IMR-90 (cell line): ENCODE results near the gene TCP1. TPM values are rescaled to one million over a fixed set of nuclear protein-coding genes. Genes with fewer than 3 reads are reported as not detected.

Experiments used
- ATAC-seq: fragments of 200-7000 bp; cut with Tn5 transposase; 2 replicates; pipeline ENCODE4 v1.9.1; 2020; ENCODE audit warnings: low read depth, mild to moderate bottlenecking, moderate library complexity
- BruUV-seq: library from RNA; stranded (reverse); fragments of 400-500 nt; replicated peaks from 2 replicates; lab custom pipeline; 2021; lab: Mats Ljungman, UMichigan
- CTCF ChIA-PET: fragments of 300-600 bp; formaldehyde crosslinking; extraction: SDS; loops from one replicate; lab custom pipeline; 2021; ENCODE audit warnings: antibody characterized with exemption; lab: Yijun Ruan, JAX
- POLR2A ChIA-PET: fragments of 300-600 bp; sonication (Branson Sonifier 250); formaldehyde crosslinking; loops from one replicate; lab custom pipeline; 2022; ENCODE audit warnings: antibody characterized with exemption; ENCODE audit not compliant: unreplicated experiment; lab: Charles Lee
- DNase-seq: peaks from one replicate; pipeline ENCODE4 v3.0.0; 2013
- H2AFZ ChIP-seq: replicated peaks from 2 replicates; pipeline ENCODE3; 2013; ENCODE audit warnings: low read length, mild to moderate bottlenecking; ENCODE audit not compliant: poor library complexity
- H2AK5ac ChIP-seq: 2 replicates; pipeline ENCODE4 v1.6.1; 2013; ENCODE audit warnings: low read depth, low read length, inconsistent platforms
- H2AK9ac ChIP-seq: replicated peaks from 2 replicates; pipeline ENCODE3; 2013; ENCODE audit warnings: mild to moderate bottlenecking, low read depth, low read length, moderate library complexity; ENCODE audit not compliant: poor library complexity
- H2BK120ac ChIP-seq: 2 replicates; pipeline ENCODE4 v1.6.1; 2013; ENCODE audit warnings: low read depth, low read length, inconsistent platforms
- H2BK15ac ChIP-seq: 3 replicates; pipeline ENCODE4 v1.6.1; 2013; ENCODE audit warnings: low read depth, low read length, inconsistent platforms
- H2BK20ac ChIP-seq: 2 replicates; pipeline ENCODE4 v1.6.1; 2013; ENCODE audit warnings: low read depth, mild to moderate bottlenecking, inconsistent platforms, low read length, moderate library complexity
- H2BK5ac ChIP-seq: 2 replicates; pipeline ENCODE4 v1.6.1; 2013; ENCODE audit warnings: mild to moderate bottlenecking, low read depth, low read length, inconsistent platforms; ENCODE audit not compliant: poor library complexity, severe bottlenecking
- H3K14ac ChIP-seq: replicated peaks from 2 replicates; pipeline ENCODE4 v1.6.1; 2013; ENCODE audit warnings: low read depth, low read length, inconsistent platforms
- H3K18ac ChIP-seq: 2 replicates; pipeline ENCODE4 v1.6.1; 2013; ENCODE audit warnings: low read depth, low read length, control low read depth
- H3K23ac ChIP-seq: 2 replicates; pipeline ENCODE4 v1.6.1; 2013; ENCODE audit warnings: low read depth, low read length, inconsistent platforms
- H3K27ac ChIP-seq: 2 replicates; pipeline ENCODE4 v1.5.1; 2013; ENCODE audit warnings: mild to moderate bottlenecking, control low read depth, low read length; ENCODE audit not compliant: insufficient read depth
- H3K27me3 ChIP-seq: 2 replicates; pipeline ENCODE4 v1.6.1; 2013; ENCODE audit warnings: low read length; ENCODE audit not compliant: control insufficient read depth, insufficient read depth
- H3K36me3 ChIP-seq: 2 replicates; pipeline ENCODE4 v1.6.1; 2013; ENCODE audit warnings: low read length, mixed read lengths; ENCODE audit not compliant: control insufficient read depth, insufficient read depth
- H3K4ac ChIP-seq: 2 replicates; pipeline ENCODE4 v1.6.1; 2013; ENCODE audit warnings: low read depth, low read length, inconsistent platforms
- H3K4me1 ChIP-seq: 2 replicates; pipeline ENCODE4 v1.6.1; 2013; ENCODE audit warnings: low read length, mixed read lengths; ENCODE audit not compliant: control insufficient read depth, insufficient read depth
- H3K4me2 ChIP-seq: 2 replicates; pipeline ENCODE4 v1.6.1; 2013; ENCODE audit warnings: low read depth, mild to moderate bottlenecking, control low read depth, low read length, moderate library complexity
- H3K4me3 ChIP-seq: 2 replicates; pipeline ENCODE4 v1.5.1; 2013; ENCODE audit warnings: low read depth, mild to moderate bottlenecking, control low read depth, low read length, moderate library complexity; ENCODE audit not compliant: insufficient read depth
- H3K56ac ChIP-seq: 2 replicates; pipeline ENCODE4 v1.6.1; 2013; ENCODE audit warnings: low read length, inconsistent platforms; ENCODE audit not compliant: insufficient read depth; ENCODE audit errors: extremely low read depth
- H3K79me1 ChIP-seq, 2 experiments: 2 replicates each; pipeline ENCODE4 v1.6.1; 2013; ENCODE audit warnings: low read length in 2 of 2, inconsistent platforms in 1 of 2, low read depth in 1 of 2
- H3K9ac ChIP-seq: 2 replicates; pipeline ENCODE4 v1.6.1; 2013; ENCODE audit warnings: low read depth, low read length, control low read depth
- H3K9me1 ChIP-seq: 2 replicates; pipeline ENCODE4 v1.6.1; 2013; ENCODE audit warnings: low read length, inconsistent platforms; ENCODE audit not compliant: insufficient read depth
- H3K9me3 ChIP-seq: 2 replicates; pipeline ENCODE4 v1.6.1; 2013; ENCODE audit warnings: low read length; ENCODE audit not compliant: control insufficient read depth, insufficient read depth
- H4K20me1 ChIP-seq: 2 replicates; pipeline ENCODE4 v1.6.1; 2013; ENCODE audit warnings: low read length, inconsistent platforms; ENCODE audit not compliant: insufficient read depth
- H4K5ac ChIP-seq: 2 replicates; pipeline ENCODE4 v1.6.1; 2013; ENCODE audit warnings: mild to moderate bottlenecking, low read depth, low read length, control low read depth
- H4K8ac ChIP-seq, 2 experiments: 2 replicates each; pipeline ENCODE4 v1.6.1; 2013; ENCODE audit warnings: low read depth in 2 of 2, low read length in 2 of 2, control low read depth in 1 of 2, inconsistent platforms in 1 of 2
- H4K91ac ChIP-seq: 2 replicates; pipeline ENCODE4 v1.6.1; 2013; ENCODE audit warnings: low read depth, low read length, inconsistent platforms; ENCODE audit not compliant: insufficient read depth
- BHLHE40 ChIP-seq: fragments of 150-350 bp; IDR thresholded peaks from 2 replicates; pipeline ENCODE4 v1.6.1; 2016; ENCODE audit warnings: mild to moderate bottlenecking, low read depth, low read length
- CEBPB ChIP-seq: IDR thresholded peaks from 2 replicates; pipeline ENCODE4 v1.6.1; 2012; ENCODE audit warnings: low read depth, low read length, improper control_type of control experiment
- CHD1 ChIP-seq: IDR thresholded peaks from 2 replicates; pipeline ENCODE4 v1.6.1; 2012; ENCODE audit warnings: low read depth, low read length, improper control_type of control experiment
- FOS ChIP-seq: fragments of 150-350 bp; IDR thresholded peaks from 2 replicates; pipeline ENCODE4 v1.6.1; 2016; ENCODE audit warnings: low read depth, low read length
- MAFK ChIP-seq: IDR thresholded peaks from 2 replicates; pipeline ENCODE4 v1.6.1; 2012; ENCODE audit warnings: low read depth, low read length, improper control_type of control experiment
- MAZ ChIP-seq: IDR thresholded peaks from 2 replicates; pipeline ENCODE4 v1.6.1; 2012; ENCODE audit warnings: low read depth, mild to moderate bottlenecking, low read length, improper control_type of control experiment, moderate library complexity, borderline replicate concordance
- MXI1 ChIP-seq: IDR thresholded peaks from 2 replicates; pipeline ENCODE4 v1.6.1; 2012; ENCODE audit warnings: low read depth, mild to moderate bottlenecking, low read length, moderate library complexity, borderline replicate concordance
- NFE2L2 ChIP-seq: fragments of 150-350 bp; IDR thresholded peaks from 2 replicates; pipeline ENCODE4 v1.6.1; 2016; ENCODE audit warnings: low read depth, mild to moderate bottlenecking, low read length
- POLR2A ChIP-seq: IDR thresholded peaks from 2 replicates; pipeline ENCODE4 v1.6.1; 2012; ENCODE audit warnings: mild to moderate bottlenecking, low read depth, low read length
- RAD21 ChIP-seq: IDR thresholded peaks from 2 replicates; pipeline ENCODE4 v1.6.1; 2012; ENCODE audit warnings: low read length, improper control_type of control experiment
- RCOR1 ChIP-seq: IDR thresholded peaks from 2 replicates; pipeline ENCODE4 v1.6.1; 2012; ENCODE audit warnings: mild to moderate bottlenecking, low read length, improper control_type of control experiment; ENCODE audit not compliant: insufficient replicate concordance
- RFX5 ChIP-seq: IDR thresholded peaks from 2 replicates; pipeline ENCODE4 v1.8.0; 2012; ENCODE audit warnings: low read depth, mild to moderate bottlenecking, low read length, moderate library complexity
- SMC3 ChIP-seq: fragments of 150-350 bp; IDR thresholded peaks from 2 replicates; pipeline ENCODE4 v1.6.1; 2016; ENCODE audit warnings: low read depth, mild to moderate bottlenecking, antibody characterized with exemption, low read length, moderate library complexity
- WGBS, 2 experiments: methylation state at CpG; one replicate each; pipeline versions ENCODE4 v1.1.5 to v1.1.7; 2013; ENCODE audit warnings: missing lambda C conversion rate in 2 of 2; ENCODE audit not compliant: insufficient read length in 1 of 2; ENCODE audit errors: extremely low coverage in 2 of 2; 5-methylcytosine and 5-hydroxymethylcytosine counted together
- dilution Hi-C: fragments of 300-500 bp; cut with HindIII; formaldehyde crosslinking; loops from one replicate; pipeline ENCODE4 v1.14.3; 2018; ENCODE audit warnings: low sequenced_read_pairs; ENCODE audit not compliant: unreplicated experiment
- in situ Hi-C: fragments of 300-500 bp; cut with MboI; formaldehyde crosslinking; loops from 3 replicates; pipeline ENCODE4 v1.14.3; 2019; ENCODE audit warnings: low sequenced_read_pairs, inconsistent platforms, mixed read lengths
- intact Hi-C: fragments of 100-400 bp; cut with micrococcal nuclease; formaldehyde crosslinking; loops from 2 replicates; pipeline ENCODE4 v1.10.0; 2022
- polyA plus RNA-seq, 3 experiments: library from polyadenylated mRNA; depleted of rRNA; stranded (reverse); fragments of >200 nt; gene quantifications; 2 replicates each; pipeline ENCODE4 v1.2.3, GENCODE V29; 2012; ENCODE audit warnings: low replicate concordance in 1 of 3
- total RNA-seq: library from RNA; depleted of rRNA; stranded (reverse); fragments of >200 nt; gene quantifications from 2 replicates; pipeline ENCODE4 v1.2.3, GENCODE V29; 2012
- TF ChIP-seq, protein P1 (sequence below): fragments of 150-350 bp; IDR thresholded peaks from 2 replicates; pipeline ENCODE4 v1.6.1; 2017; ENCODE audit warnings: mild to moderate bottlenecking, antibody characterized with exemption, low read length, low read depth
- TF ChIP-seq, protein P2 (sequence below): conservative IDR thresholded peaks from 2 replicates; pipeline ENCODE4 v1.5.1; 2012; ENCODE audit warnings: mild to moderate bottlenecking, low read depth, low read length, improper control_type of control experiment
- TF ChIP-seq, protein P3 (sequence below): fragments of 150-350 bp; IDR thresholded peaks from 2 replicates; pipeline ENCODE4 v1.6.1; 2016; ENCODE audit warnings: low read depth, mild to moderate bottlenecking, low read length, moderate library complexity, borderline replicate concordance

Gene TCP1
- total and polyA plus RNA-seq, 2 of the 4 experiments (the other 2 are of a cell fraction) = 119 to 576 TPM

DNA sequence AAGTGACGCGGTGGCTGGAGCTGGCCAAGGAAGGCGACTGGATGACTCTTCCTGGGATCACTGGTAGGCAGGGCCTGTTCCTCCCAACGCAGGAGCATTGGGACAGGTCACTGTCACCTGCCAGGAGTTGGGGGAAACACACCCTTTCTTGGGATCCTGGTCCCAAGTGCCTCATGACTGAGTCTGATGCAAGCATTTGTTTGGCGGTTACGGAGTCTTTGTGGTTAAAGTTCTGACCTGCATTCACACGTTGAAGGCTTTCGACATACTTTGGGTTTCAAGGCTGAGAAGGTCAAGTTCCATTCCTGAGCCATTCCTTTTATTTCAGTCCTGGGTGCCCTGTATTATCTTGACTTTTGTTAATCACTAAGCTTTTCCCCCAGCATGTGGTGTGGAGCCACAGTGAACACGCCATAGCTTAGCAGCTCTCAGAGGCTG lies 16.6 kb upstream of the TCP1 start:
- H3K79me1 ChIP-seq = no peaks in the 10 kb centered on the region
- H2BK20ac ChIP-seq = no peak overlapping the region
- no peak overlapping the region for H2AK5ac ChIP-seq
- H3K56ac ChIP-seq = no peak overlapping the region
- H3K4ac ChIP-seq = no peak overlapping the region
- H3K9me1 ChIP-seq = no peaks in the 10 kb centered on the region
- no peak overlapping the region for H3K23ac ChIP-seq
- no peak overlapping the region for H4K8ac ChIP-seq
- intact Hi-C loops (no loop called here), in situ Hi-C loops (loop anchor here (25.0 kb wide), 1 partner anchor 619 kb away; no protein-coding TSS in a partner anchor), dilution Hi-C loops (no loop called here)
- no peak for DNase-seq
- BruUV-seq = no TSS peak
- H3K9ac ChIP-seq = no peak overlapping the region
- H3K4me3 ChIP-seq = no peak overlapping the region
- POLR2A ChIA-PET = interaction anchor here (0.6 kb wide), 1 partner anchor 224 kb away, joined by 10 read pairs; no protein-coding TSS in a partner anchor
- H3K9me3 ChIP-seq = no peaks in the 10 kb centered on the region
- no peak overlapping the region for H2BK120ac ChIP-seq
- H3K4me1 ChIP-seq = no peaks in the 10 kb centered on the region; the same call in 1 of the 2 replicates
- no peak overlapping the region for H3K4me2 ChIP-seq
- H4K5ac ChIP-seq = no peak overlapping the region
- no peak overlapping the region for H2BK5ac ChIP-seq
- CTCF ChIA-PET = no interaction called here
- 89% methylated on average over 3 of the region's 9 CpGs; no CpG with 5 or more reads in 1 of the 2 experiments for WGBS, 2 experiments
- no peak for ATAC-seq
- no peak overlapping the region for H2AFZ ChIP-seq
- no peak overlapping the region for H3K27ac ChIP-seq
- H2BK15ac ChIP-seq = no peak overlapping the region
- H2AK9ac ChIP-seq = no peak overlapping the region
- H3K36me3 ChIP-seq = no peaks in the 10 kb centered on the region
- no peak overlapping the region for H3K18ac ChIP-seq
- H3K27me3 ChIP-seq = no peaks in the 10 kb centered on the region
- no peak overlapping the region for H4K91ac ChIP-seq
- H3K14ac ChIP-seq = no peak overlapping the region
- no peak for TF ChIP-seq RFX5
- TF ChIP-seq RCOR1 = no peak
- TF ChIP-seq MXI1 = no peak
- TF ChIP-seq NFE2L2 = no peak
- TF ChIP-seq, protein P1, sequence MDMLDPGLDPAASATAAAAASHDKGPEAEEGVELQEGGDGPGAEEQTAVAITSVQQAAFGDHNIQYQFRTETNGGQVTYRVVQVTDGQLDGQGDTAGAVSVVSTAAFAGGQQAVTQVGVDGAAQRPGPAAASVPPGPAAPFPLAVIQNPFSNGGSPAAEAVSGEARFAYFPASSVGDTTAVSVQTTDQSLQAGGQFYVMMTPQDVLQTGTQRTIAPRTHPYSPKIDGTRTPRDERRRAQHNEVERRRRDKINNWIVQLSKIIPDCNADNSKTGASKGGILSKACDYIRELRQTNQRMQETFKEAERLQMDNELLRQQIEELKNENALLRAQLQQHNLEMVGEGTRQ = no peak
- no peak for TF ChIP-seq CEBPB
- TF ChIP-seq, protein P2, sequence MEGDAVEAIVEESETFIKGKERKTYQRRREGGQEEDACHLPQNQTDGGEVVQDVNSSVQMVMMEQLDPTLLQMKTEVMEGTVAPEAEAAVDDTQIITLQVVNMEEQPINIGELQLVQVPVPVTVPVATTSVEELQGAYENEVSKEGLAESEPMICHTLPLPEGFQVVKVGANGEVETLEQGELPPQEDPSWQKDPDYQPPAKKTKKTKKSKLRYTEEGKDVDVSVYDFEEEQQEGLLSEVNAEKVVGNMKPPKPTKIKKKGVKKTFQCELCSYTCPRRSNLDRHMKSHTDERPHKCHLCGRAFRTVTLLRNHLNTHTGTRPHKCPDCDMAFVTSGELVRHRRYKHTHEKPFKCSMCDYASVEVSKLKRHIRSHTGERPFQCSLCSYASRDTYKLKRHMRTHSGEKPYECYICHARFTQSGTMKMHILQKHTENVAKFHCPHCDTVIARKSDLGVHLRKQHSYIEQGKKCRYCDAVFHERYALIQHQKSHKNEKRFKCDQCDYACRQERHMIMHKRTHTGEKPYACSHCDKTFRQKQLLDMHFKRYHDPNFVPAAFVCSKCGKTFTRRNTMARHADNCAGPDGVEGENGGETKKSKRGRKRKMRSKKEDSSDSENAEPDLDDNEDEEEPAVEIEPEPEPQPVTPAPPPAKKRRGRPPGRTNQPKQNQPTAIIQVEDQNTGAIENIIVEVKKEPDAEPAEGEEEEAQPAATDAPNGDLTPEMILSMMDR = no peak
- no peak for TF ChIP-seq CHD1
- no peak for TF ChIP-seq FOS
- TF ChIP-seq BHLHE40 = no peak
- no peak for TF ChIP-seq SMC3
- TF ChIP-seq MAFK = no peak
- no peak for TF ChIP-seq POLR2A
- no peak for TF ChIP-seq MAZ
- no peak for TF ChIP-seq RAD21
- TF ChIP-seq, protein P3, sequence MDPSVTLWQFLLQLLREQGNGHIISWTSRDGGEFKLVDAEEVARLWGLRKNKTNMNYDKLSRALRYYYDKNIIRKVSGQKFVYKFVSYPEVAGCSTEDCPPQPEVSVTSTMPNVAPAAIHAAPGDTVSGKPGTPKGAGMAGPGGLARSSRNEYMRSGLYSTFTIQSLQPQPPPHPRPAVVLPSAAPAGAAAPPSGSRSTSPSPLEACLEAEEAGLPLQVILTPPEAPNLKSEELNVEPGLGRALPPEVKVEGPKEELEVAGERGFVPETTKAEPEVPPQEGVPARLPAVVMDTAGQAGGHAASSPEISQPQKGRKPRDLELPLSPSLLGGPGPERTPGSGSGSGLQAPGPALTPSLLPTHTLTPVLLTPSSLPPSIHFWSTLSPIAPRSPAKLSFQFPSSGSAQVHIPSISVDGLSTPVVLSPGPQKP = no peak
- no peaks in the 10 kb centered on the region for H4K20me1 ChIP-seq
